ENCODE data around the gene C2orf92. TPM values are rescaled to one million over a fixed set of nuclear protein-coding genes. Genes with fewer than 3 reads are reported as not detected.

Gene C2orf92
- total RNA-seq, 2 experiments from 2014 or later, result 4.5 to 4.8 TPM

GRCh38 chr2:97697252-97698235 lies 28.0 kb downstream of the C2orf92 start:
- Mint-ChIP-seq H3K9me3 (no peaks in the 10 kb centered on the region), H3K27me3 (peaks cover 1% of the 10 kb centered on the region), H3K4me3 (peak overlapping the region; percentile 17), H3K36me3 (no peaks in the 10 kb centered on the region), H3K27ac (no peak overlapping the region), H3K4me1 (ENCODE audit: low read depth) (peaks cover 6% of the 10 kb centered on the region)
- CTCF ChIA-PET, result interaction anchor here (0.9 to 7.1 kb wide), 21 partner anchors 10 to 688 kb away, joined by 3 to 232 read pairs (median 14); partner anchors contain the start of genes ACTR1B, ANKRD36B, COX5B and ZAP70
- POLR2A ChIA-PET, result interaction anchor here (0.8 to 1.5 kb wide), 4 partner anchors 33 to 107 kb away, joined by 3 to 8 read pairs (median 4); partner anchors contain the start of gene COX5B
- intact Hi-C loops (cut with micrococcal nuclease), result loop anchor here (1.0 kb wide), 3 partner anchors 33 to 107 kb away; partner anchors contain the start of gene ACTR1B
- peak; percentile 95 for DNase-seq

GRCh38 chr2:97698530-97698929 lies 29.0 kb downstream of the C2orf92 start:
- Mint-ChIP-seq H3K9me3 (no peaks in the 10 kb centered on the region), H3K4me3 (no peak overlapping the region), H3K27me3 (peaks cover 1% of the 10 kb centered on the region), H3K36me3 (no peaks in the 10 kb centered on the region), H3K27ac (no peak overlapping the region), H3K4me1 (ENCODE audit: low read depth) (peaks cover 6% of the 10 kb centered on the region)
- POLR2A ChIA-PET, result interaction anchor here (0.7 to 1.5 kb wide), 2 partner anchors 52 to 108 kb away, joined by 3 to 8 read pairs; partner anchors contain the start of gene COX5B
- DNase-seq, result no peak
- CTCF ChIA-PET, result interaction anchor here (0.7 to 7.1 kb wide), 19 partner anchors 11 to 687 kb away, joined by 3 to 232 read pairs (median 14); partner anchors contain the start of genes ACTR1B, ANKRD36B, COX5B and ZAP70
- intact Hi-C loops (cut with micrococcal nuclease), result no loop called here

GRCh38 chr2:97699765-97700444 lies 30.4 kb downstream of the C2orf92 start:
- no peaks in the 10 kb centered on the region for H3K36me3 Mint-ChIP-seq
- CTCF ChIA-PET, result interaction anchor here (0.6 to 7.1 kb wide), 31 partner anchors 9 to 789 kb away, joined by 3 to 232 read pairs (median 6); partner anchors contain the start of genes ACTR1B, ANKRD36B, C2orf92 and COX5B
- H3K9me3 Mint-ChIP-seq, result no peaks in the 10 kb centered on the region
- peaks cover 1% of the 10 kb centered on the region for H3K27me3 Mint-ChIP-seq
- POLR2A ChIA-PET, result interaction anchor here (0.6 to 2.2 kb wide), 4 partner anchors 27 to 109 kb away, joined by 3 to 7 read pairs (median 4); partner anchors contain the start of gene COX5B
- peak; percentile 77 for DNase-seq
- intact Hi-C loops (cut with micrococcal nuclease), result loop anchor here (1.0 to 2.0 kb wide), 3 partner anchors 15 to 685 kb away; no protein-coding TSS in a partner anchor
- peaks cover 6% of the 10 kb centered on the region for H3K4me1 Mint-ChIP-seq (ENCODE audit: low read depth)
- H3K27ac Mint-ChIP-seq, result no peak overlapping the region
- no peak overlapping the region for H3K4me3 Mint-ChIP-seq

- intact Hi-C loops (cut with micrococcal nuclease), result loop anchor here (2.0 kb wide), 2 partner anchors 14 to 684 kb away; no protein-coding TSS in a partner anchor
- ChIA-PET CTCF (interaction anchor here (1.1 to 7.1 kb wide), 5 partner anchors 10 to 681 kb away, joined by 3 to 134 read pairs (median 6); partner anchors contain the start of gene ZAP70), POLR2A (interaction anchor here (2.2 kb wide), 1 partner anchor 55 kb away, joined by 7 read pairs; the partner anchor contains the start of gene COX5B)
- no peak for DNase-seq
- peaks cover 6% of the 10 kb centered on the region for H3K4me1 Mint-ChIP-seq (ENCODE audit: low read depth)
- no peaks in the 10 kb centered on the region for H3K27me3 Mint-ChIP-seq
- H3K4me3 Mint-ChIP-seq, result no peak overlapping the region
- H3K36me3 Mint-ChIP-seq, result no peaks in the 10 kb centered on the region
- H3K9me3 Mint-ChIP-seq, result no peaks in the 10 kb centered on the region
- H3K27ac Mint-ChIP-seq, result no peak overlapping the region
Observed at GRCh38 chr2:97701186-97701585, 31.7 kb downstream of the C2orf92 start.

DNA sequence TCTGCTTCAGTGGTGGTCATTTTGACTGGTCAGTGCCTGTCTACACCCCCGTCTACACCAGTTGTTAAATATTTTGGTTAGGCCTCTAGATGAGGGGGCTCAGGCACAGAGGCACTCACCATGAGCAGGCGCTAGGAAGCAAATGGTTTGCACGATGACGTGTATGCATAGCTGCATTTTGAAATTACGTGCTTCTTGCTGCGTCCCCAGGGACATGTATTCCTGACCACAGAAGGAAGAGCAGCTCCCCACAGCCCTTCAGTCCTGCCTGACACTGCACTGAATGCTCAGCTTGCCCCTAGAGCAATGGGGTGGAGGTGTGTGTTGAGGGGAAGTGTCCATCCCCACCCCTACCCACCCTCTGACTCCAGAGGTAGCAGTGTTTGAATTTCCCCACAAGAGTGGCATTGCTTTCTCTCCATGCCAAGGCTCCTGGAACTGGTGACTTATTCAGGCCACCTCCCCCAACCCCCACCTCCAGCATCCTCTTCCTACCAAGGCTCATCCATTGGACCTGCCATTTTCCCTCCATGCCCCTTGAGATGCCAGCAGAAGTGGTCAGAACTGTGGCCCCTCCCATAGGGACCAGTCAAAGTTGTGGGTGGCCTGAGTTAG lies 32.4 kb downstream of the C2orf92 start:
- POLR2A ChIA-PET, result interaction anchor here (2.2 kb wide), 1 partner anchor 56 kb away, joined by 7 read pairs; the partner anchor contains the start of gene COX5B
- DNase-seq, result no peak
- CTCF ChIA-PET, result interaction anchor here (0.9 to 7.1 kb wide), 6 partner anchors 9 to 683 kb away, joined by 3 to 134 read pairs (median 4); partner anchors contain the start of genes ACTR1B and ZAP70
- Mint-ChIP-seq H3K4me1 (ENCODE audit: low read depth) (peaks cover 5% of the 10 kb centered on the region), H3K9me3 (no peaks in the 10 kb centered on the region), H3K36me3 (no peaks in the 10 kb centered on the region), H3K4me3 (no peak overlapping the region), H3K27ac (no peak overlapping the region), H3K27me3 (no peaks in the 10 kb centered on the region)
- intact Hi-C loops (cut with micrococcal nuclease), result loop anchor here (2.0 kb wide), 2 partner anchors 13 to 683 kb away; no protein-coding TSS in a partner anchor

GRCh38 chr2:97702731-97703470 lies 33.4 kb downstream of the C2orf92 start:
- ChIA-PET CTCF (interaction anchor here (0.9 to 1.5 kb wide), 3 partner anchors 39 to 682 kb away, joined by 3 to 5 read pairs (median 3); partner anchors contain the start of gene ACTR1B), POLR2A (no interaction called here)
- intact Hi-C loops (cut with micrococcal nuclease), result no loop called here
- Mint-ChIP-seq H3K36me3 (no peaks in the 10 kb centered on the region), H3K27me3 (no peaks in the 10 kb centered on the region), H3K9me3 (no peaks in the 10 kb centered on the region), H3K4me1 (ENCODE audit: low read depth) (peaks cover 2% of the 10 kb centered on the region), H3K27ac (no peak overlapping the region), H3K4me3 (no peak overlapping the region)
- DNase-seq, result no peak

- no peak for DNase-seq
- H3K4me3 Mint-ChIP-seq, result no peak overlapping the region
- H3K27me3 Mint-ChIP-seq, result no peaks in the 10 kb centered on the region
- no peaks in the 10 kb centered on the region for H3K36me3 Mint-ChIP-seq
- CTCF ChIA-PET, result interaction anchor here (1.5 to 2.5 kb wide), 2 partner anchors 113 kb away, joined by 5 to 12 read pairs; no protein-coding TSS in a partner anchor
- POLR2A ChIA-PET, result no interaction called here
- no peak overlapping the region for H3K27ac Mint-ChIP-seq
- H3K9me3 Mint-ChIP-seq, result no peaks in the 10 kb centered on the region
- intact Hi-C loops (cut with micrococcal nuclease), result no loop called here
- peaks cover 2% of the 10 kb centered on the region for H3K4me1 Mint-ChIP-seq (ENCODE audit: low read depth)
Observed at GRCh38 chr2:97703741-97704140, 34.2 kb downstream of the C2orf92 start.

DNA sequence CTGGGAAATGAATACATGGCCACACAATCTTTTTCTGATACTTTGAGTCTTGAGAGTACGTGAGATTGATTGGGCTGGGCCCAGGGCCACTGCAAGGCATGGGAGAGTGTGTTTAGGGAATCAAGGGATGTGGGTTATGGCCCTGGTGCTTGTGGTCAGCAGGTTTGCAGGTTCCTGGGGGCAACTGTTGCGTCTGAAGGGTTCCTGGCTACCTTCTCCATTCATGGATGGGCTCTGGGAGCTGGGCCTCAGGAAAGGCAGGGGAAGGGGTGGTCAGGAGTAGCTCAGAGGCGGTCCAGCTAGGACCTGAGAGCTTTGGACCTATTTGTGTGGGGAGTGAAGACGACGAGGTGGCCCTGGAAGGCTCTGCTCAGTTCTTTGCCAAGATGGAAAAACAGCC lies 35.5 kb downstream of the C2orf92 start:
- Mint-ChIP-seq H3K36me3 (peaks cover under 1% of the 10 kb centered on the region), H3K9me3 (no peaks in the 10 kb centered on the region), H3K27me3 (no peaks in the 10 kb centered on the region), H3K4me3 (no peak overlapping the region), H3K27ac (no peak overlapping the region), H3K4me1 (ENCODE audit: low read depth) (peaks cover 5% of the 10 kb centered on the region)
- intact Hi-C loops (cut with micrococcal nuclease), result no loop called here
- POLR2A ChIA-PET, result no interaction called here
- CTCF ChIA-PET, result interaction anchor here (0.7 to 2.5 kb wide), 4 partner anchors 36 to 114 kb away, joined by 3 to 12 read pairs (median 4); no protein-coding TSS in a partner anchor
- no peak for DNase-seq

GRCh38 chr2:97706112-97706511 lies 36.6 kb downstream of the C2orf92 start:
- Mint-ChIP-seq H3K4me3 (no peak overlapping the region), H3K27me3 (no peaks in the 10 kb centered on the region), H3K27ac (no peak overlapping the region), H3K9me3 (no peaks in the 10 kb centered on the region), H3K36me3 (peaks cover 2% of the 10 kb centered on the region), H3K4me1 (ENCODE audit: low read depth) (peaks cover 11% of the 10 kb centered on the region)
- ChIA-PET POLR2A (no interaction called here), CTCF (interaction anchor here (1.0 to 5.8 kb wide), 5 partner anchors 12 to 115 kb away, joined by 3 to 33 read pairs (median 4); no protein-coding TSS in a partner anchor)
- intact Hi-C loops (cut with micrococcal nuclease), result no loop called here
- no peak for DNase-seq

- POLR2A ChIA-PET, result no interaction called here
- Mint-ChIP-seq H3K27ac (no peak overlapping the region), H3K36me3 (peaks cover 2% of the 10 kb centered on the region), H3K9me3 (no peaks in the 10 kb centered on the region), H3K27me3 (no peaks in the 10 kb centered on the region), H3K4me3 (no peak overlapping the region), H3K4me1 (ENCODE audit: low read depth) (peaks cover 17% of the 10 kb centered on the region)
- no peak for DNase-seq
- intact Hi-C loops (cut with micrococcal nuclease), result no loop called here
- CTCF ChIA-PET, result interaction anchor here (0.8 to 9.6 kb wide), 6 partner anchors 8 to 42 kb away, joined by 3 to 134 read pairs (median 16); no protein-coding TSS in a partner anchor
Observed at GRCh38 chr2:97706708-97707345, 37.3 kb downstream of the C2orf92 start.

Measured in activated CD4-positive, alpha-beta memory T cell treated with anti-CD3 and anti-CD28 coated beads for 36 hours (primary cell).